Measurements from ENCODE around the gene FOXP1.

DNA sequence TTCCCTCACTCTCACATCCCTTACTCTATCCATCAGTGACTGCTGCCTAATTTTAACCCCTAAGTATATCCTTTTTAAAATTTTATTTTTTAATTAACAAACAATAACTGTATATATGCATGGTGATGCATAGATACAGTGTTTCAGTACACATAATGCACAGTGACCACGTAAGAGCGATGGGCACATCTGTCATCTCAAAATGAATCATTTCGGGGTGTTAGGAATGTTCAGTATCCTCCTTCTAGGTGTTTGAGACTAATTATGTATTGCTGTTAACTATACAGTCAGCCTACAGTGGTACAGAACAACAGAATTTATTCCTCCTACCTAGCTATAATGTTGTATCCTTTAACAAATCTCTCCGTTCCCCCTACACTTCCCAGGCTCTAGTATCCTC is 307.0 kb downstream of the FOXP1 start:
- TF ChIP-seq POLR2AphosphoS5 (IDR thresholded peaks at IDR 0.05; ENCODE audit: low read depth, low read length): no peak
- TF ChIP-seq POLR2A (IDR thresholded peaks at IDR 0.05; ENCODE audit: low read depth, low read length): no peak
- TF ChIP-seq SPI1 (IDR thresholded peaks at IDR 0.05; ENCODE audit: low read depth, low read length): no peak
- TF ChIP-seq POU2F2 (IDR thresholded peaks at IDR 0.05; ENCODE audit: low read depth, low read length): no peak
